Erythroblast (primary cell): ENCODE data around the gene CHST15.

Source experiments
- GATA1 ChIP-seq: IDR thresholded peaks from 2 replicates; pipeline ENCODE4 v1.6.1; 2011; ENCODE audit warnings: low read depth, mild to moderate bottlenecking, control low read depth, low read length, moderate library complexity
- POLR2A ChIP-seq: IDR thresholded peaks from 2 replicates; pipeline ENCODE4 v1.6.1; 2011; ENCODE audit warnings: mild to moderate bottlenecking, low read length

- TF ChIP-seq POLR2A (no peak), GATA1 (no peak)
Observed at GRCh38 chr10:124125305-124126116, 32.1 kb upstream of the CHST15 start.
